ENCODE measurements around the gene PCBP3.

GRCh38 chr21:45741691-45742090, 98.2 kb downstream of the PCBP3 start:
- TF ChIP-seq CTCF (conservative IDR thresholded peaks at IDR 0.05) (no peak), ZFX (IDR thresholded peaks at IDR 0.05) (no peak)

All from C4-2B (cell line).